ENCODE data around the gene ZNF415. TPM values are rescaled to one million over a fixed set of nuclear protein-coding genes. Genes with fewer than 3 reads are reported as not detected.
"Not testable (repeated sequence)": the region's sequence is repeated elsewhere in the genome, so short reads cannot be mapped to it uniquely, and the experiment has no call there.

ZNF415 gene
- total RNA-seq, 1 donor from 2014 or later: 2.0 TPM

GRCh38 chr19:53102756-53103233 lies 29.9 kb downstream of the ZNF415 start:
- peak; percentile 45 to 54 for DNase-seq (ENCODE audit: low read depth in 2 of 2)

GRCh38 chr19:53102206-53102755 lies 30.4 kb downstream of the ZNF415 start:
- DNase-seq (ENCODE audit: low read depth in 2 of 2): peak in 1 of 2 donors; percentile 8

GRCh38 chr19:53101518-53101917 lies 31.2 kb downstream of the ZNF415 start:
- DNase-seq (ENCODE audit: low read depth in 2 of 2): peak in 1 of 2 donors; percentile 17

GRCh38 chr19:53098570-53098969 lies 34.1 kb downstream of the ZNF415 start:
- not testable (repeated sequence) for DNase-seq (ENCODE audit: low read depth in 2 of 2)

GRCh38 chr19:53096982-53097690 lies 35.6 kb downstream of the ZNF415 start:
- not testable (repeated sequence) for DNase-seq (ENCODE audit: low read depth in 2 of 2)

- DNase-seq (ENCODE audit: low read depth in 2 of 2): not testable (repeated sequence)
Observed at GRCh38 chr19:53096579-53096978, 36.1 kb downstream of the ZNF415 start.

GRCh38 chr19:53094754-53095575 lies 37.7 kb downstream of the ZNF415 start:
- DNase-seq (ENCODE audit: low read depth in 2 of 2): no peak

- no peak for DNase-seq (ENCODE audit: low read depth in 2 of 2)
Observed at GRCh38 chr19:53092723-53093122, 40.0 kb downstream of the ZNF415 start.

- no peak for DNase-seq (ENCODE audit: low read depth in 2 of 2)
Observed at GRCh38 chr19:53091413-53092254, 41.1 kb downstream of the ZNF415 start.

- peak; percentile 13 to 52 for DNase-seq (ENCODE audit: low read depth in 2 of 2)
Observed at GRCh38 chr19:53088091-53088490, 44.6 kb downstream of the ZNF415 start.

- peak; percentile 36 to 96 for DNase-seq (ENCODE audit: low read depth in 2 of 2)
Observed at GRCh38 chr19:53086949-53087348, 45.8 kb downstream of the ZNF415 start.

- no peak for DNase-seq (ENCODE audit: low read depth in 2 of 2)
Observed at GRCh38 chr19:53085496-53085895, 47.2 kb downstream of the ZNF415 start.

- no peak for DNase-seq (ENCODE audit: low read depth in 2 of 2)
Observed at GRCh38 chr19:53082929-53083328, 49.8 kb downstream of the ZNF415 start.

- DNase-seq (ENCODE audit: low read depth in 2 of 2): peak in 1 of 2 donors; percentile 9
Observed at GRCh38 chr19:53079313-53079924, 53.3 kb downstream of the ZNF415 start.

GRCh38 chr19:53078668-53079067 lies 54.0 kb downstream of the ZNF415 start:
- no peak for DNase-seq (ENCODE audit: low read depth in 2 of 2)

GRCh38 chr19:53076984-53077383 lies 55.7 kb downstream of the ZNF415 start:
- DNase-seq (ENCODE audit: low read depth in 2 of 2): peak; percentile 73 to 85

- no peak for DNase-seq (ENCODE audit: low read depth in 2 of 2)
Observed at GRCh38 chr19:53068834-53069233, 63.9 kb downstream of the ZNF415 start.

- no peak for DNase-seq (ENCODE audit: low read depth in 2 of 2)
Observed at GRCh38 chr19:53068199-53068598, 64.5 kb downstream of the ZNF415 start.

- no peak for DNase-seq (ENCODE audit: low read depth in 2 of 2)
Observed at GRCh38 chr19:53057904-53058580, 74.7 kb downstream of the ZNF415 start.
